Anterior cingulate cortex (tissue), 58 donors: ENCODE measurements around the gene MLF2.

Experiments
- DNase-seq, 58 donors: peaks; one replicate each; lab custom pipeline; 2025; lab: John Stamatoyannopoulos, UW

The MLF2 gene

GRCh38 chr12:6699989-6700645, 52.8 kb downstream of the MLF2 start:
- peak in 24 of 58 donors; percentile 8 to 45 (median 26) for DNase-seq

- DNase-seq = no peak
These were observed 53.5 kb downstream of the MLF2 start for GRCh38 chr12:6699259-6699988.

- peak in 2 of 58 donors; percentile 16 to 38 for DNase-seq
These were observed 54.4 kb downstream of the MLF2 start for GRCh38 chr12:6698352-6699046.
